Hindlimb muscle (tissue), 1 donor: Measurements from ENCODE around the gene RHBDD1. TPM values are rescaled to one million over a fixed set of nuclear protein-coding genes. Genes with fewer than 3 reads are reported as not detected.

Experiments
- DNase-seq: peaks from one replicate; pipeline ENCODE4 v3.0.0-alpha.2; 2013
- polyA plus RNA-seq: library from polyadenylated mRNA; unstranded; fragments of 120-200 nt; gene quantifications from one replicate; pipeline ENCODE4 v1.2.1, GENCODE V29; 2013; ENCODE audit not compliant: insufficient read length

The RHBDD1 gene
- polyA plus RNA-seq, 1 donor, result 18.4 TPM

GRCh38 chr2:226943862-226944620 is 108.2 kb downstream of the RHBDD1 start:
- DNase-seq, result no peak

GRCh38 chr2:226953206-226953605 is 117.4 kb downstream of the RHBDD1 start:
- peak; percentile 29 for DNase-seq

GRCh38 chr2:226953826-226954225 is 118.0 kb downstream of the RHBDD1 start:
- DNase-seq, result no peak

- no peak for DNase-seq
These were observed 120.8 kb downstream of the RHBDD1 start for GRCh38 chr2:226956659-226957058.

- DNase-seq, result no peak
These were observed 123.6 kb downstream of the RHBDD1 start for GRCh38 chr2:226959418-226959817.

- DNase-seq, result no peak
These were observed 126.4 kb downstream of the RHBDD1 start for GRCh38 chr2:226962176-226962773.

DNA sequence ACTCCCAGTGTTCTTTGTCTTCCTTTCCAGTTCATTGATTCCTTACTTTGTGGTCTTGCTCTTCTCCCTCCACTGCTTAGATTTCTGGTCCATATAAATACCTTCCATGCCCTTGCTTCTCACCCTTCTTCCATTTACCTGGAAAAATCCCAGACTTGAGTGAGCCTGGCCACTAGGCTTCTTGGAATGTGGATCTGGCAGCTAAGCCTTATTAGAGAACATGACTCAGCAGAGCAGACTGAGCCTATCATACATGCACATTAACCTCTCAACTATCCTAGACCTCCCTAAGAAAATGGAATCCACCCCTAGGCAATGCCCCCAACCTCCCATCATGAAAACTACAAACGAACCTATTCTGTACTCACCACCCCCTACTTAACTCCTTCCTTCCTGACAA is 127.7 kb downstream of the RHBDD1 start:
- no peak for DNase-seq

DNA sequence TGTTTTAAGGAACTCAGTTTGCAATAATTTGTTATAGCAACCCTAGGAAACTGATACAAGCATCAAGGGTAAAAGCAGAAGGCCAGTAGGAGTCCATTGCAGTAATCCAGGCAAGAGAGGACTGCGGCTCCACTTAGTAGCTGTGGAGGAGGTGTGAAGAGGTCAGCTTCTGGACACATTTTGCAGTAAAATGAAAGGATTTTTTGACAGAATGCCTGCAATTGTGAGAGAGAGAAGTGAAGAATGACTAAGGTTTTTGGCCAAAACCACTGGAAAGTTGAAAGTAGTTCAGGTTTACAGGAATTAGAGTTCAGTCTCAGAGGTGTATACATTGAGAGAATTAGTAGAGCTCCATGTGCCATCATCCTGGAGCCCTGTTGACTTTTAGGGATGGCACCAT is 129.5 kb downstream of the RHBDD1 start:
- no peak for DNase-seq

- DNase-seq, result peak; percentile 23
These were observed 133.7 kb downstream of the RHBDD1 start for GRCh38 chr2:226969417-226970080.

DNA sequence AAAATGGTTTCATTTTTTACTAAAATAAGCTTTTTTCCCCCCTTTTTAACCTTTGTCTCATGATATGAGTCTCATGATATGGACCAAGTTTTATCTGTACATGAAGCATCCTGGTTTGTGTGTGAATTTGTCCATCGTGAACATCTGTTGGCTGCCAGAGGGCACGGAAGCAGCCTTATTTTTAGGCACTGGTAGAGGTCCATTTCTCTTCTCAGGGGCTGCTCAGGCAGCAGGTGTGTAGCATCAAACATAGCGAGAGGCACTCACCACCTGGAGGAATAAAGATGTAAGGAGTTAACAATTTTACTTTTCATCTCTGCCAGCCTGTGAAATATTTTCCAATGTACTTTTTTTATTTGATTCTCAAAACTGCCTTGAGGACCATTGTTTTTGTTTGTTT is 134.5 kb downstream of the RHBDD1 start:
- no peak for DNase-seq

- no peak for DNase-seq
These were observed 135.2 kb downstream of the RHBDD1 start for GRCh38 chr2:226971084-226971483.

DNA sequence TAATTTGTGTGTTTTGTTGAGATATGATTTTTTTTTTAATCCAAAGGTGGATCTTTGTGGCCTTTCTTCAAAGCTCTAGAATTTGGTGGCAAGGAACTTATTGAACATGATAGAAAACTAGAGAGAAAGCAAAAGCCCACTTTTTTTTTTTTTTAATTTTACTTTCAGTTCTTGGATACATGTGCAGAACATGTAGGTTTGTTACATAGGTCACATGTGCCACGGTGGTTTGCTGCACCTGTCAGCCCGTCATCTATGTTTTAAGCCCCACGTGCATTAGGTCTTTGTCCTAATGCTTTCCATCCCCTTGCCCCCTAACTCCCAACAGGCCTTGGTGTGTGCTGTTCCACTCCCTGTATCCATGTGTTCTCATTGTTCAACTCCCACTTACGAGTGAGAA is 135.9 kb downstream of the RHBDD1 start:
- no peak for DNase-seq

- no peak for DNase-seq
These were observed 138.0 kb downstream of the RHBDD1 start for GRCh38 chr2:226973816-226974215.

- no peak for DNase-seq
These were observed 141.9 kb downstream of the RHBDD1 start for GRCh38 chr2:226977775-226978190.

DNA sequence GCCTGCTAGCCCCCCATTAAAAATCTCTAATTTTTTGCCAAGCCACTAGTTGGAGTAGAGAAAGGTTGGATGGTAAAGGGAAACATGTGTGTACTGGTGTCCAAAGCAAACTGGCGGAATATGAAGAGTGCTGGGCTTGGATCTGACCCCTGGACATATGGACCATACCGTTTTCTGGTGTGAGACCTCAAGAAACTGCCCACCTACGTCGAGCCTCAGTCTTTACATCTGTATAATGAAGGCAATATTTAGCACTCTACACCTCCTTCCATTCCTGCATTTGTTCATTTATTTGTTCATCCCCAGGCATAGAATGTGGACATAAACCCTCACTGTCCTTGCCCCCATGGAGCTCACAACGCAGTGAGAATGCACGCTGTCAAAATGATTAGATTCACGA is 142.4 kb downstream of the RHBDD1 start:
- DNase-seq, result no peak

GRCh38 chr2:226979004-226979403 is 143.2 kb downstream of the RHBDD1 start:
- DNase-seq, result no peak

- no peak for DNase-seq
These were observed 146.0 kb downstream of the RHBDD1 start for GRCh38 chr2:226981791-226982326.

DNA sequence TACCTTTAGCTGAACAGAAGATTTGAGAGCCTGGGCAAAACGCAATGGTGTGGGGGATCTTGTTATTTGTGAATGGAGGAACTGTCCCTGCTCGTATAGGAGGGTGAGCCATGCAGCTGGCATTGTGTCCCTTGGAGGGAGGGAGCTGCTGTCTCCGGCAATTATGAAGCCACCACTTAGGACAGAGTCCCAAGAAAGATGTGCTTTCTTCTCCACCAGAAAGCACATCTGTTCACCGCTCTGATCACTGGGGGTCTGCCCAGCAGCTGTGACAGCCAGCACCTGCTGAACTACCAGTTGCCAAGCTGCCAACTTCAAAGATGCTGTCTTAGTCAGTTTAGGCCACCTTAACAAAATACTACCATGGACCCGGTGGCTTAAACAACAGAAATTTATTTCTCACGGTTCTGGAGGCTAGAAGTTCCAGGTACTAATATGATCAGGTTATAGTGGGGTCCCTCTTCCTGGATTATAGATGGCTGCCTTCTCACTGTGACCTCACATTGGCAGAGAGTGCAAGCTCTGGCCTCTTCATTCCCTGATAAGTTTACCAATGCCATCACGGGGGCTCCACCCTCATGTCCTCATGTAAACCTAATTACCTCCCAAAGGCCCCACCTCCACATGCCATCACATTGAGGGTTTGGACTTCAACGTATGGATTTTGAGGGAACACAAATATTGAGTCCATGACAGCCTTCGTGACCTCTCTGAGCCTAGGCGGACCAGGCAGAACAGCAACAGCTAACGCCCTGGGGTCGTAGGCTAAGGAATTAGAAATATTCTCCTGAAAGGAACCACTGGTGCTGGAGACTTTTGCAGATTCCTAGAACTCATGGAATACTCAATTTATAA is 148.3 kb downstream of the RHBDD1 start:
- no peak for DNase-seq

DNA sequence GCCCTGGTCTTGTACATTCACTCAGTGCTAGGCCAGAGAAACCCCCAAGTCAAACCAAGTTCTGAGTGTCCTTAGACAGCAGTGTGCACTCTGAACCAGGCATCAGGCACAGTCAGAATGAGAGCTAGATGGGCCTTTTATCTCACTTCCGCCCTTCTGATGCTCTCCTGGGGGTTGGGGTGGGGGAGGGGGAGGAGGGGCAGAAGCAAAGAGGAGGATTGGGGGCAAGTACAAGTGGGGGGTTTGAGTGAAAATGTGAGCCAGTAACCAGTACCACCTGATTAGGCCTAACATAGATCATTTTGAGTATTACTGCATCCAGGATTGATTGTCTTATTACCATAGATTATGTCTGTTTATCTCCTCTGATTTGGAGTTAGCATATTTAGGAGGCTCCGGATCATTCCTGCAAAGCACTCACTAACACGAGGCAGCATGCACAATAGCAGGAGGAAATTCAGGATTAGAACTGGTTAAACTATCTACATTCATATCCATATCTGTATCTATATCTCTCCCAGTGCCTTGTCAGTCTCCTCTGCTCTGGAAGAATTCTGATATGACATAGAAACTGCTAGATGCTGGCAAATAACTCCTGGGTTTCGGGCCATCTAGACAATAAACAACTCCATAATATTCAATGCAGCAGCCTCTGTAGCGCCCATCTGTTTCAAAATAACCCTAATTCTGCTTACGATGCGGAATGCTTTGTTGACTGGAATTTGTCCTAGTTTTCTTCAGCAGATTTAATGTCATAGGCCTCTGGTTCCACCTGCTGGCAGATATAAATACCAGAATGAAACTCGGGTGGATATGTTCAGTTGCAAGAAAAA is 149.1 kb downstream of the RHBDD1 start:
- DNase-seq, result peak; percentile 76

GRCh38 chr2:226985583-226985946 is 149.7 kb downstream of the RHBDD1 start:
- DNase-seq, result no peak

- DNase-seq, result no peak
These were observed 155.8 kb downstream of the RHBDD1 start for GRCh38 chr2:226991663-226992062.

GRCh38 chr2:226993171-226993570 is 157.3 kb downstream of the RHBDD1 start:
- DNase-seq, result no peak
